ENCODE measurements around the gene CLRN3.

- TF ChIP-seq CTCF (IDR thresholded peaks at IDR 0.05) (no peak), POLR2A (IDR thresholded peaks at IDR 0.05) (no peak)
Observed at GRCh38 chr10:127866276-127867013, 26.3 kb downstream of the CLRN3 start.
